HG03520 (cell line): Measurements from ENCODE around the gene CCSER1.
A peak's percentile ranks its signal among the peaks of the same experiment; 100 is the strongest.
"Not testable (repeated sequence)": the region's sequence is repeated elsewhere in the genome, so short reads cannot be mapped to it uniquely, and the experiment has no call there.

Source experiments
- ATAC-seq: cut with Tn5 transposase; IDR thresholded peaks from one replicate; pipeline ENCODE4 v1.9.1; 2021; ENCODE audit warnings: mild to moderate bottlenecking, moderate library complexity; ENCODE audit not compliant: unreplicated experiment

Gene CCSER1

DNA sequence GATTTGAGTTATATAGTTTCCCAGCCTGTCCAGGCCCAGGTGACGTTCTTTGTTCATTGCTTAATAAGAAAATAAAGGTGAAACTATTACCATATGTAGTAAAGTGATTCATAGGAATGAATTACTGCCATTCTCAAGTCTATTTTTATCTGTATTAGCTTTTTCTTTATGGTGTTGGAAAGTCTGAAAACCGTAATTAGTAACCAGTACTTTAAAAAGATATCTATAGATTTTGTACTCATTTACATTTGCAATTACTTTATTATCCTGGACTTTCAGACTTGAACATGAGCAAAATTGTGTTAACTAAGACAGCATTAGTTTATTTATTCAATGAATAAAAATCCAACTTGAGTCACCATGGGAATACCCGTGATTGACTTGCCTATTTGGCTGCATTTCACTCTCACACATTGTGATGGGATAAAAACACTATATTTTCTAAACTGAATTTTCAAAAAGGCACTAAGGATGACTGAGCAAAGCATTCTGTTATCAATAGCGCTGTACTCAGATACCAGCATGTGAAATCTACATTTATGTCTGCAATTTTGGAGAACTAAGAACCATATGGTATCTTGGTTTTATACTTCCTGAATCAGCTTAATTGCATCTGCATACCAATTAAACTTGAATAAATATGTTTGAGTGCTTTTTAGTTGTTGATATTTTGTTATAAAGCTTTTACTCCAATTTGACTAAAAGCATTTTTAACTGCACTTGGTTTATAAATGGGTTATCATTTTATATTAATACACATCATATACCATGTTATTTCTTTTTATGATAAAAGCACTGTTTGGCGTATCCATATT is 154.6 kb downstream of the CCSER1 start:
- no peak for ATAC-seq

DNA sequence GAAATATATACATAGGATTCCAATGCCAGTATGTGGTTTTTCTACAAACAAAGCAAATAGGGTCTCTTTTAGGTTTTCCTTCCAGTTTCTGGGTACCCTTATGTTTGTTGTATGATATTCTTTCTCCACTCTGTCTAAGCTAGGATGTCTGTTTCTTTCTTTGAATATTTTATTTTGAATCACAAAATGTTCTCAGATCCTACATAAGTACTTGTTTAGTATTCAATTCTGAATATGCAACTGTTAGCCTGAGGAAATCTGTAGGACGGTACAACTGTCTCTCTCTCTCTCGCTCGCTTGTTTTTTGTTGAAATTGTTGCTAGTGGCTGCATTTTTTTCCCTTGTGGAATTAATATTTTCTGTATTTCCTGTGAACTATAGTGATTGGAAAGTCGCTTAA is 163.2 kb downstream of the CCSER1 start:
- no peak for ATAC-seq

DNA sequence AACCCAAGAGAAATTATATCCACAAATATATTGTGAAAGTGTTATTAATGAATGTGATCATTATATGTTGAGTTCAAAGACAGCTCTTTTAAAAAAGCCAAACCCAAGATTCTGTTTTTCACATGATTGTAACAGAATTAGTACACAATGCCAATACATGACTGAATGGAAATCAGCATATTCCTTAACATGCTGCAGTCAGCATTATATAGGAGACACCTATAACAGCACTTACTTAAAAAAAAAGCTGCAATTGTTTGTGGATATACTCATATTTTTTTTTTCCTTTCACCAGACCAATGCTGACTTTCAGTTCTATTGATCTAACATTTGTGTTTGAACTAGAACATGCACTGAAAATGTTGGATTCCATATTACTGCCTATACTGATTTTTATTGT is 165.2 kb downstream of the CCSER1 start:
- no peak for ATAC-seq

DNA sequence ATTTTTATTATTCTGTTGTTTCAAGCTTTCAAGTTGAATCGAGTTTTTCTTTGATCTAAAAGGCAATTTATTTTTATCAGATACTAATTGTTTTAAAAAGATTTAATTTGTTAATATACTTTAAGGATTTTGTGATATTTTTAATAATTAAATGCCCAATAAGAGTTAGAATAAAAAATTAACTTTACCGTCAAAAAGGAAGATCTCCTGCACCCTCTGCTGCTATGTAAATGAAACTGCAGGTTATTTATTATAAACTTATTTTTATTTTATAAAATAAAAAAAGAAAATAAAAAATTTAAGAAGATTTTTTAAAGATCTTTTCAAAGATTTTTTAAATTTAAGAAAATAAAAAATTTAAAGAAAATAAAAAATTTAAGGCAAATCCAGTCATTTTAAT is 166.1 kb downstream of the CCSER1 start:
- no peak for ATAC-seq

DNA sequence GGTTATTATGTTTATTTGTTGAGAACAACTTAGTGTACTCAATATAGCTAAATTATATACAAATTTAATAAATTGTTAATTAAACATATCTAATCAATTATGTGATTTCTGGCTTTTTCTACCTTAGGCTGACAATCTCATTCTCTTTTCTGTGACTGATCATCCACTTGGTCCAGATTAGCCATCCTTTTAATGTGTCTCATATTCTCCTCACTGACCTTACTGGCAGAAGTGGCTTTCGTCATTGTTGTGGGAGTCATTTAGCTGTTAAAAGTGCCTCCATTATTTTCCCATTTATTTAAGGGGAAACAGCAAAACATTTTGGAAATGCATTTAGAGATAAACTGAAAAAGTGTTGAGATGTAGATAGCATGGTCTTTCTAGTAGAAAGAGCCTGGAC is 172.2 kb downstream of the CCSER1 start:
- ATAC-seq, result no peak

DNA sequence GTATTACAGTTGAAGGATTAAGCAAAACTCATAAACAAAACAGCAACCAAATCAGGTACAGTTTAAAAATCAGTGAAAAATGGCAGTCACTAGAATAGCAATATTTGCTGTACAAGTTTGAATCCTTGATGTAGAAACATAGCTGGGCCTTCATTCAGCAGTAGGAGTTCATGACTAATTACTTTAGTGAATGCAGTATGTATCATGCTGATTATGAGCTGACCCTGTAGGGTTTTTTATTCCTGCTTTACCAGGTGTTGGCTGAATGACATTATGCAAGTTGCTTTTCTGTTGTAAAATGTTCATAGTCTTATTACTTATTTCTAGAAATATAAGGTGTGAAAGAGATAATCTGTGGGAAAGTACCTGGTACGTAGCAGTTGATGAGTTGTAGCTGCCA is 179.6 kb downstream of the CCSER1 start:
- no peak for ATAC-seq

DNA sequence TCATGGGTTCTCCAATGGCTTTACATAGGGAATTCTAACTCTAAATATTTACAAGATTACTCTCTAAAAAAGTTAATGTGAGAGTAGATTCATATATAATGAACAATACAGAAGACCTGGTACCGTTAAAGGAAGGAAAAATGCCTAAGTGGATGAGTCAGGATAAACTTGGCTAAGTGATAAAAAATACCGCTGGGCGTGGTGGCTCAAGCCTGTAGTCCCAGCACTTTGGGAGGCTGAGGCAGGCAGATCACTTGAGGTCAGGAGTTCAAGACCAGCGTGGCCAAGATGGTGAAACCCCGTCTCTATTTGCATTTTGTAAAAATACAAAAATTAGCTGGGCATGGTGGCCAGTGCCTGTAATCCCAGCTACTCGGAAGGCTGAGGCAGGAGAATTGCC is 189.9 kb downstream of the CCSER1 start:
- not testable (repeated sequence) for ATAC-seq

DNA sequence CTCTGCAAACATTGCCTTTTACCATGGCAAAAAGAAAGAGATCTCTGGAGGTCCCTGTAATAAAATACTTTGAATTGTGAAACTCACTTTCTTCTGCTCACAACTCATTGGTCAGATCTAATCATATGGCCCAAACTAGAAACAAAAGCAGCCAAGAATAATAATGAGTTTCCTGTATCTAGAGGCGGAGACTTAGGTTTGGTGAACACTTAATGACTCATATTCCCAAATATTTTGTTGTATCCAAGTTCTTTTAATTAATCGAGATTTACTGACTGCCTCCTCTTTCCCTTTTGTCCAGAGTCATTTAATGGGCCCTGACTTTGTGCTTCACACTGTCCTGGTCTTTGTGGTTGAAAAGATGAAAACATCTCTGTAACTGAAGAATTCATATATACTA is 190.6 kb downstream of the CCSER1 start:
- no peak for ATAC-seq

DNA sequence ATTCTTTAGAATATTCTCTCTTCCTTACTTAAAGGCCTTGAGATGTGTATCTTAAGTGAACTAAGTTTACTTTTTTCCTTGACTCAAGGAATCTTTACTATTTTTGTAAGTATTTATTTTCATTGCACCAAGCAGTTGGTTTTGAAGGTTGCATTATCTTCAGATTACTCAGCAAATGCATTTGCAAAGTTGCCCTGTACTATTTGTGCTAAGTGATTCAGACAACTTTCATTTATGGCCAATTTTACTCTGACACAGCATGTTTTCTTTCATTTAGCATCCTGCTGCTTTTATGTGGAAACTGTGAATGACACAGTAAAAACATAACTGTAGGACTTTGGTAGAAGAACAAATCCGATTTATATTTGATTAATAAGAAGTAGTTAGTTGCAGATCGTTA is 191.0 kb downstream of the CCSER1 start:
- ATAC-seq, result no peak

DNA sequence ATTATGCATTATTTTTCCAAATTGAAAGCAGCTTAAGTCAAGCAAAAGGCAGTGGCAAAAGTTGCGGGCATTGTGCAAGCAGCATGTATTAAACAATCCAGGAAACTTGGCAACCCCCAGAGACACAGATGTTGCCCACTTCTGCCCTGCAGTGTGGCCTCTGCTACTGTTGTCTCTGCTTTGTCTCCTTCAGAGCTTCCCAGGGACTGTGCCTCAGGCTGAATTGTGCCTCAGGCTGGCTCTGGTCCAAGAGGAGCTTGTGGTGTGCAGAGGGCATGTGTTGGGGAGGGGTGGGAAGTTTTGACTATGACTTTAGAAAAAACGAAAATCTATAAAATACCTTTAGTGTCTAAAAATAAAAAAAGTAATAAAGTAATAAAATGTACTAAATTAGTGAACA is 201.4 kb downstream of the CCSER1 start:
- no peak for ATAC-seq

DNA sequence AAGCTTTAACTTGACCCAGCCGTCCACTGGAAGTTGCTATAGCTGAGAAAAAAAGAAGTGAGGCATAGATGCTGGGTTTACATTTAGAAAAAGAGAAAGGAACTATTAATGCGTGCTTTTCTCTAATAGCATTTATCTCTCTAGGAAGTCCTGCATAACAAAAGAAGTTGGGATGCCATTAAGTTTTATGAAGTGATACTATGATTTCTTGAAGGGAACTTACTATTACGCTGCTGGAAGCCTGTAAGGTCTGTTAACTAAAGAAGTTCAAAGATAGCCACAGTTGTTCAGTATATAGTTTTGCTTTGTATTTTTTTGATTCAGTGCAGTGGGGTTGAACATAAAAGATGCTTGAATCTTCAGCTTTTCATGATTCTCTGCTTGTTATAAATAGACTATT is 203.4 kb downstream of the CCSER1 start:
- no peak for ATAC-seq

DNA sequence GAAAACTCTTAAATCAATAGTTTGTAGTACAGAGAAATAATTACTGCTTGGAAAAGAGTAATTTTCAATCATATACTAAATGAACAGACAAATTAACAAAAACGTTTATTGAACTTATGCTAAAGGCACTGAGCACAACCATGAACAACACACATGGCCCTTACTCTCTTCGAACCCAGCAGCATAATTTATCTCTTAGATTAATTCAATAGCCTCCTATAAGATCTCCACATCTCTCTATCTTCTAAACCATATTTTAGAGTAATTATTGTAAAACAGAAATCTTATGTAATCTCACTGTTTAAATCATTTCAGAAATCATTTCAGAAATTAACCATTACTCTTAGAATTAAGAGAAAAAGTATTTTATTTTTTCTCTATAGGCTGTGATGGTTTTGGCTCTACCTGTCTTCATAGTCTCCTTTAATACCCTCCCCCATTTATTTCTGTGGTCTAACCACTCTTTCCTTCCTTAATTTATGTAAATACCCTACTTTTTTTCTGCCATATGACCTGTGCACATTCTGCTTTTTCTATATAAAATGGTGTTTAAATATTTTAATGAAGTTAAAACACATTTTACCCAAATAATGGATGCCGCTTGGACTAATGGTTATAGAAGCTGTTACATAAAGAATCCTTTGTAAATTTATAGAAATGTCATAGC is 218.5 kb downstream of the CCSER1 start:
- ATAC-seq, result no peak

DNA sequence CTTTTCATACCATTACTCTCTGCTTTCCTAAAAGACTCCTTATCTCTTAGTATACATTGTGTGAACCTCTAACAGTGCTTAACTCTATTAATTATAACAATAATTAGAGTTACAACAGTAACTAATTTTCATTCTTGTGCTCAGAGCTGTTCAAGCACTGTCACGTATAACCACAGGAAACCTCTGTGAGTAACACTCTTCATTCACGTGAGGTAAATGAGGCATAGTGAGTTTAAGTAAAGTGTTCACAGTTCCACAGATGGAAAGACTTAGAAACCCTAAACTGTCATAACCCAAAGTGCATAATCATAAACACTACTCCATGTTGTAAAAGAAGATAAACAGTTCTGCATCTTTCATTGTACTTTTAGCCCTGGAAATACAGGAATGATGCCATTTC is 222.4 kb downstream of the CCSER1 start:
- ATAC-seq, result no peak

DNA sequence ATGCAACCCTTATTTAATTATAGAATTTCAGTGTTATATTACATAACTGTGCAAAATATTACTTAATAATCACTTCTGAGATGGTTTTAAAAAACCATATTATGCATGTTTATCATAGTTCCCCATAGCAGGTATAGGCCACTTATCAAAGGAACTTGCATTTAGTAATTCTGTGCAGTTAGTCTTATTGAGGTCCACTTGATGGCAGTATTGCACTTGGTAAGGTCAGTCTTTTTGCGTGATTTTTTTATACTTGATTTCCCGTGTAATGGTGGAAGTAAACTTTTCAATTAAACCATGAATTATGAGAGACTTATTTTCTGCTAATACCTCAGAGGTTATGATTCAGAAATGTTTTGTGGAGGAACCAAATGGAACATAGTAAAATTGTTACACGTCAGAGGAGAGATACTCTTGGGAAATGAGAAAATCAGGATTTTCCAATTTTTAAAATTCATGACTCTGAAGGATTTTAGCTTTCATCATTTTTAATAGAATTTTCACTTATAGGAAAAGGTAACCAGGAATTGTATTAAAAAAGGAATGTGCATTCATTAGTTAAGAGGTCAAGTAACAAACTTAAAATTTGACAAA is 230.0 kb downstream of the CCSER1 start:
- ATAC-seq, result no peak

DNA sequence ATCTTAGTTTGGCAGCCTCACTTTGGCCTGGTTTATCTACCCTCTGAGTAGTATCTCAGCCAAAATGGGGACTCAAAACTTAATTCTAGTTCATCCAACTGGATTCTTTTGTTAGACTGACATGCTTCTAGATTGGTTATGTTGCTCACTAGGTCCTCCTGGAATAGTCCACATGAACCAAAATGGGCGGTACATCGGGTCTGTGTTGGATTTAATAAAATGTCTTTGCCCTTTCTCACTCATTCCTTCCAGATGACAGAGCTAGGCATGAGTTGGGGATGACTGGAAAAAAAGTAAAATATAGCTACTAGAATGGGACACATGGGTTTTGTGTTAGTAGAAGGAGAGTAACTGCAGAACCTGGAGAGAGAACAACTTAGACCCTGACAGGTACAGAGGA is 247.9 kb downstream of the CCSER1 start:
- ATAC-seq, result no peak

DNA sequence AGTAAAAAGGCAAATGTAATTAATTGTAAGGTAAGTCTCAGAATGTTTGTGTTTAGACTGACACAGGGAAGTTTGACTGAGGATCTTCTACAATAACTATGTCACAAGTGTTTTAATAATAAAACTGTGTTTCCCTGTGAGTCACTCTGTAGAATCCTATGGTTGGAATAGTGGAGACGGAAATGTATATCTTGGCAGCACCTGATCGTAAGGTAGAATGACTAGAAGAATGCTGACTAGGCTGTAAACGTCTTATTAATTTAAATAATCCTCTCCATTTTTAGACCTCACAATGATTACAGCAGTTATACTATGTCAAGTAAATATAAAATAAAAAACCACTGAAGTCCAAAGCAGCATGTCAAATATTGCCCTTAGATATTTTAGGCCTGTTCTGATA is 266.0 kb downstream of the CCSER1 start:
- no peak for ATAC-seq

DNA sequence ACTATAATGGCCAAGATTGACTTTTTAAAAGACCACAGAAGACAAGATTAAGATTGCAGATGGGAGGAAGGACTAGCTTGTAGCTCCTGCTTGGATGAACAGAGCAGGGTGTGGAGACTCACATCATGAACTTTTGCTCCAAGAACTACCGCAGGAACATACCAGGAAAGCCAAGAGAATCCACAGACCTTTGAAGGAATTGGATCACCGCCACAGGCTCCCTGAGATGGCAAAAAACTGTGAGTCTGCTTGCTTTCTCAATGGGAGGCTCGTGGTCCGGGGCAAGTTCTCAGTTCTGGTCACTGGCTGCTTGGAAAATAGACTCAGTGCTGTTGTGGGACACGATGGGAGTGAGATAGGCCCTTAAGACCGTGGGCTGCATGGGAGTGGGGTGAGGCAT is 276.6 kb downstream of the CCSER1 start:
- no peak for ATAC-seq

DNA sequence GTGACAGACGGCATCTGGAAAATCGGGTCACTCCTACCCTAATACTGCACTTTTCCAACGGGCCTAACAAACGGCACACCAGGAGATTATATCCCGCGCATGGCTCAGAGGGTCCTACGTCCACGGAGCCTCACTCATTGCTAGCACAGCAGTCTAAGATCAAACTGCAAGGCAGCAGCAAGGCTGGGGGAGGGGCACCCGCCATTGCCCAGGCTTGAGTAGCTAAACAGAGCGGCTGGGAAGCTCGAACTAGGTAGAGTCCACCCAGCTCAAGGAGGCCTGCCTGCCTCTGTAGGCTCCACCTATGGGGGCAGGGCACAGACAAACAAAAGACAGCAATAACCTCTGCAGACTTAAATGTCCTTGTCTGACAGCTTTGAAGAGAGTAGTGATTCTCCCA is 280.7 kb downstream of the CCSER1 start:
- not testable (repeated sequence) for ATAC-seq

DNA sequence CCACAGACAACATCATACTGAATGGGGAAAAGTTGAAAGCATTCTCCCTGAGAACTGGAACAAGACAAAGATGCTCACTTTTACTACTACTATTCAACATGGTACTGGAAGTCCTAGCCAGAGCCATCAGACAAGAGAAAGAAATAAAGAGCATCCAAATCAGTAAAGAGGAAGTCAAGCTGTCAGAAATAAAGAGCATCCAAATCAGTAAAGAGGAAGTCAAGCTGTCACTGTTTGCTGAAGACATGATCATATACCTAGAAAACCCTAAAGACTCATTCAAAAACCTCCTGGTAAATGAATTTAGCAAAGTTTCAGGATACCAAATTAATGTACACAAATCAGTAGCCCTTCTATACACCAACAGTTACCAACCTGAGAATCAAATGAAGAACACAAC is 285.6 kb downstream of the CCSER1 start:
- not testable (repeated sequence) for ATAC-seq

DNA sequence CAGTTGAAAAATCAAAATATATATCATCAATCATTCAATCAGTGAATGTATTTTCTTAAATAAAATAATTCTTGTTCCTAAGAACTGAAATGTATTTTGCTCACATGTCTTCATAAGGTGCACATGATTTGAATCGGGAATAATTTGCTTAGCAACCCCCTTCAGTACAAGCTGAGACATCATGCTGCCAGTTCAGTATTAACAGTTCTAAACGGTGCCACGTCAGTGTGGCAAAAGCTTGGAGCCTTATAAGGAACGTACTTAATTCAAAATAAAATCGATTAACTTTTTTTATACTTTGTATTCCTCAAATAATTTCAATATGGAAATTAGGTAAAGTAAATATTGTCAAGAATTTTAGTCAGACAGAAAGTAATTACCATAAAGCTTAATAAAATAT is 287.9 kb downstream of the CCSER1 start:
- no peak for ATAC-seq

DNA sequence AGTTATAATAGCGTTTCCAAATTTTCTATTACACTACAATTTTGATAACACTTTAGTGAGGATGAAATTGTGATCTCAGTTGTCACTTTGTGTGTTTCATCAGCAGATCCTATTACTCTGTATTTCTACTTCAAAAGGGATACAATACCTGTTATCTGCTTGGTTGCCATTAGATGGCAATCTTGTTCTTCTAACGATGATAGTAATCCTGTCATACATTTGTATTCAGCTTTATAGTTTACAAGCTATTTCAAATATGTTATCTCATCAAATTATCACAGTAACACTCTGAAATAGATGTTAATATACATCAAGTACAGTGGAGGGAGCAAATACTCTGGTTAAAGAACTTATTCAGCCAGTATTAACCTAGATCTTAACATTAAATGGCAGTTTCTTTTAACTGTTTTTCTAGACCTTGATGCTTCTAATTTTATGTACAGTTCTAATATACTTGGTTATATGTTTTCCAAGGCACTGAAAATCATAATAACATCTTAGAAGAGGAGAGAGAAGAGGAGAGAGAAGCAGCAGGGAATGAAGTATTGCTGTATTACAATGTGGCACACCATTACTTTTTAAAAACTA is 292.0 kb downstream of the CCSER1 start:
- peak; percentile 94 for ATAC-seq

DNA sequence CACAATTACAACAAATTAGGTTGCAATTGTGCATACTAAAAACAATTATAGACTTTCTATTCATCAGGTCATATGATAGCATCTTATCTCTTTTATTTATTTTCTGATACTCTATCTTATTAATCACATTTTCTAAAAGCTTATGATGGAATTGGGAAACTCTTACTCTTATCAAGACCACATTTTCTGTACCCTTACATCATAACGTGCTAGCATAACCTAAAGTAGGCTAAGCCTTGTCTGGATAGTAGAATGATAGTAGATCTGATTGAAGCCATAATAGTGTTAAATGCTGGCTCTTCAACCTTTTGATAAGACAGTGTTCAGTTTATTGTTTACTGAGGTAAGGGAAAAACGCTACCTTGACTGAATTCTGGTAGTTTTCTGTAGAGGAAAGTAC is 294.0 kb downstream of the CCSER1 start:
- ATAC-seq, result no peak
